Stimulated activated CD8-positive, alpha-beta memory T cell treated with anti-CD3 and anti-CD28 coated beads, Interleukin-12 subunit alpha, Interleukin-12 subunit beta, amount 100 ng/mL, for 4 hours (primary cell): ENCODE results near the gene KRTAP12-3.

Source experiments
- DNase-seq: peaks from one replicate; pipeline ENCODE4 v3.0.0-alpha.2; 2020; ENCODE audit warnings: low read depth

Gene KRTAP12-3

GRCh38 chr21:44702973-44703730 is 45.4 kb downstream of the KRTAP12-3 start:
- no peak for DNase-seq

- DNase-seq: no peak
Measured at GRCh38 chr21:44703731-44704635, 46.3 kb downstream of the KRTAP12-3 start.

- no peak for DNase-seq
Measured at GRCh38 chr21:44704636-44705001, 46.9 kb downstream of the KRTAP12-3 start.

GRCh38 chr21:44706026-44706705 is 48.4 kb downstream of the KRTAP12-3 start:
- DNase-seq: no peak

DNA sequence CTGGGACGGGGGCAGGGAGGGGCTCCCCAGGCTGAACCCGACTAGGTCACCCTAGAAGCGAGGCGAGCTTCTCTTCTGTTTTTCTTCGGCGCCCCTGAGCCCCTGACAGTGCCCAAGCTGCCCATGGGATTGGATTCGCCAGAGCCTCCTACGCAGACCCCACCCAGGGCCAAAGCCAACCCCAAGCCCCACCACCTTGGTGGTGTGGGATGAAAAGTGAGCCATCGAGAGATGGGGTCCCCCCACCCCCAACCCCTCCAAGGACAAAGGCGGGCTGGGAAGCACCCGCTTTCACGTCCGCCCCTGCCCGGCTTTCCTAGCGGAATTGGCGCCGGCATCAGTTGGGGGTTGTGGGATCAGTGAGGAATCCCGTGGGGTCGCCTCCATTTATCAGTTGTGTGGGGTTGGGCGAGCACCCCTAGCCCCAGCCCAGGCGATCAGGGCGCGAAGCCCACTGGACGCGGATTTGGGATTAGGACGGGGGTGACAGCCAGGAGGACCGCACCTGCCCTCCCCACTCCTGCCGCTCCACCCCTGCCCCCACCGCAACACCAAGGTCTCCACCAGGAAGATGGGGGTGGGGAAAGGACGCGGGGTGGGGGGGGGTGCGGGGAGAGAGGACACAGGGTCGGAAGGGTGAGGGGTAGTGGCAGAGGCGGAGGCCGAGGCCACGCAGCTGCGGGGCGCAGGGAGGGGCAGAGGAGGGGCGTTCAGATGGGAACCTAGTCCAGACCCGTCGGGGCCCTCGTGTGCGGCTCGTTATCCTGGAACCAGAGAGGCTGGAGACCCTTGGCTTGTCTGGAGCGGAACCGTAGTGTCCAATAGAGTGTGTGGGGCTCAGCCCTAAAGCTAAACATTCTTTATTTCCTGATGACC is 49.2 kb downstream of the KRTAP12-3 start:
- no peak for DNase-seq
